IMR-90 (cell line): ENCODE data around the gene MRC2. TPM values are rescaled to one million over a fixed set of nuclear protein-coding genes. Genes with fewer than 3 reads are reported as not detected.

ENCODE experiments used
- ATAC-seq: fragments of 200-7000 bp; cut with Tn5 transposase; 2 replicates; pipeline ENCODE4 v1.9.1; 2020; ENCODE audit warnings: low read depth, mild to moderate bottlenecking, moderate library complexity
- BruUV-seq: library from RNA; stranded (reverse); fragments of 400-500 nt; replicated peaks from 2 replicates; lab custom pipeline; 2021; lab: Mats Ljungman, UMichigan
- CTCF ChIA-PET: fragments of 300-600 bp; formaldehyde crosslinking; extraction: SDS; loops from one replicate; lab custom pipeline; 2021; ENCODE audit warnings: antibody characterized with exemption; lab: Yijun Ruan, JAX
- POLR2A ChIA-PET: fragments of 300-600 bp; sonication (Branson Sonifier 250); formaldehyde crosslinking; loops from one replicate; lab custom pipeline; 2022; ENCODE audit warnings: antibody characterized with exemption; ENCODE audit not compliant: unreplicated experiment; lab: Charles Lee
- DNase-seq: peaks from one replicate; pipeline ENCODE4 v3.0.0; 2013
- H2AFZ ChIP-seq: replicated peaks from 2 replicates; pipeline ENCODE3; 2013; ENCODE audit warnings: low read length, mild to moderate bottlenecking; ENCODE audit not compliant: poor library complexity
- H2AK5ac ChIP-seq: 2 replicates; pipeline ENCODE4 v1.6.1; 2013; ENCODE audit warnings: low read depth, low read length, inconsistent platforms
- H2AK9ac ChIP-seq: replicated peaks from 2 replicates; pipeline ENCODE3; 2013; ENCODE audit warnings: mild to moderate bottlenecking, low read depth, low read length, moderate library complexity; ENCODE audit not compliant: poor library complexity
- H2BK120ac ChIP-seq: 2 replicates; pipeline ENCODE4 v1.6.1; 2013; ENCODE audit warnings: low read depth, low read length, inconsistent platforms
- H2BK15ac ChIP-seq: 3 replicates; pipeline ENCODE4 v1.6.1; 2013; ENCODE audit warnings: low read depth, low read length, inconsistent platforms
- H2BK20ac ChIP-seq: 2 replicates; pipeline ENCODE4 v1.6.1; 2013; ENCODE audit warnings: low read depth, mild to moderate bottlenecking, inconsistent platforms, low read length, moderate library complexity
- H2BK5ac ChIP-seq: 2 replicates; pipeline ENCODE4 v1.6.1; 2013; ENCODE audit warnings: mild to moderate bottlenecking, low read depth, low read length, inconsistent platforms; ENCODE audit not compliant: poor library complexity, severe bottlenecking
- H3K14ac ChIP-seq: replicated peaks from 2 replicates; pipeline ENCODE4 v1.6.1; 2013; ENCODE audit warnings: low read depth, low read length, inconsistent platforms
- H3K18ac ChIP-seq: 2 replicates; pipeline ENCODE4 v1.6.1; 2013; ENCODE audit warnings: low read depth, low read length, control low read depth
- H3K23ac ChIP-seq: 2 replicates; pipeline ENCODE4 v1.6.1; 2013; ENCODE audit warnings: low read depth, low read length, inconsistent platforms
- H3K27ac ChIP-seq: 2 replicates; pipeline ENCODE4 v1.5.1; 2013; ENCODE audit warnings: mild to moderate bottlenecking, control low read depth, low read length; ENCODE audit not compliant: insufficient read depth
- H3K27me3 ChIP-seq: 2 replicates; pipeline ENCODE4 v1.6.1; 2013; ENCODE audit warnings: low read length; ENCODE audit not compliant: control insufficient read depth, insufficient read depth
- H3K36me3 ChIP-seq: 2 replicates; pipeline ENCODE4 v1.6.1; 2013; ENCODE audit warnings: low read length, mixed read lengths; ENCODE audit not compliant: control insufficient read depth, insufficient read depth
- H3K4ac ChIP-seq: 2 replicates; pipeline ENCODE4 v1.6.1; 2013; ENCODE audit warnings: low read depth, low read length, inconsistent platforms
- H3K4me1 ChIP-seq: 2 replicates; pipeline ENCODE4 v1.6.1; 2013; ENCODE audit warnings: low read length, mixed read lengths; ENCODE audit not compliant: control insufficient read depth, insufficient read depth
- H3K4me2 ChIP-seq: 2 replicates; pipeline ENCODE4 v1.6.1; 2013; ENCODE audit warnings: low read depth, mild to moderate bottlenecking, control low read depth, low read length, moderate library complexity
- H3K4me3 ChIP-seq: 2 replicates; pipeline ENCODE4 v1.5.1; 2013; ENCODE audit warnings: low read depth, mild to moderate bottlenecking, control low read depth, low read length, moderate library complexity; ENCODE audit not compliant: insufficient read depth
- H3K56ac ChIP-seq: 2 replicates; pipeline ENCODE4 v1.6.1; 2013; ENCODE audit warnings: low read length, inconsistent platforms; ENCODE audit not compliant: insufficient read depth; ENCODE audit errors: extremely low read depth
- H3K79me1 ChIP-seq, 2 experiments: 2 replicates each; pipeline ENCODE4 v1.6.1; 2013; ENCODE audit warnings: low read length in 2 of 2, inconsistent platforms in 1 of 2, low read depth in 1 of 2
- H3K9ac ChIP-seq: 2 replicates; pipeline ENCODE4 v1.6.1; 2013; ENCODE audit warnings: low read depth, low read length, control low read depth
- H3K9me1 ChIP-seq: 2 replicates; pipeline ENCODE4 v1.6.1; 2013; ENCODE audit warnings: low read length, inconsistent platforms; ENCODE audit not compliant: insufficient read depth
- H3K9me3 ChIP-seq: 2 replicates; pipeline ENCODE4 v1.6.1; 2013; ENCODE audit warnings: low read length; ENCODE audit not compliant: control insufficient read depth, insufficient read depth
- H4K20me1 ChIP-seq: 2 replicates; pipeline ENCODE4 v1.6.1; 2013; ENCODE audit warnings: low read length, inconsistent platforms; ENCODE audit not compliant: insufficient read depth
- H4K5ac ChIP-seq: 2 replicates; pipeline ENCODE4 v1.6.1; 2013; ENCODE audit warnings: mild to moderate bottlenecking, low read depth, low read length, control low read depth
- H4K8ac ChIP-seq, 2 experiments: 2 replicates each; pipeline ENCODE4 v1.6.1; 2013; ENCODE audit warnings: low read depth in 2 of 2, low read length in 2 of 2, control low read depth in 1 of 2, inconsistent platforms in 1 of 2
- H4K91ac ChIP-seq: 2 replicates; pipeline ENCODE4 v1.6.1; 2013; ENCODE audit warnings: low read depth, low read length, inconsistent platforms; ENCODE audit not compliant: insufficient read depth
- BHLHE40 ChIP-seq: fragments of 150-350 bp; IDR thresholded peaks from 2 replicates; pipeline ENCODE4 v1.6.1; 2016; ENCODE audit warnings: mild to moderate bottlenecking, low read depth, low read length
- CHD1 ChIP-seq: IDR thresholded peaks from 2 replicates; pipeline ENCODE4 v1.6.1; 2012; ENCODE audit warnings: low read depth, low read length, improper control_type of control experiment
- CTCF ChIP-seq: conservative IDR thresholded peaks from 2 replicates; pipeline ENCODE4 v1.5.1; 2012; ENCODE audit warnings: mild to moderate bottlenecking, low read depth, low read length, improper control_type of control experiment
- FOS ChIP-seq: fragments of 150-350 bp; IDR thresholded peaks from 2 replicates; pipeline ENCODE4 v1.6.1; 2016; ENCODE audit warnings: low read depth, low read length
- MAFK ChIP-seq: IDR thresholded peaks from 2 replicates; pipeline ENCODE4 v1.6.1; 2012; ENCODE audit warnings: low read depth, low read length, improper control_type of control experiment
- MAZ ChIP-seq: IDR thresholded peaks from 2 replicates; pipeline ENCODE4 v1.6.1; 2012; ENCODE audit warnings: low read depth, mild to moderate bottlenecking, low read length, improper control_type of control experiment, moderate library complexity, borderline replicate concordance
- NFE2L2 ChIP-seq: fragments of 150-350 bp; IDR thresholded peaks from 2 replicates; pipeline ENCODE4 v1.6.1; 2016; ENCODE audit warnings: low read depth, mild to moderate bottlenecking, low read length
- POLR2A ChIP-seq: IDR thresholded peaks from 2 replicates; pipeline ENCODE4 v1.6.1; 2012; ENCODE audit warnings: mild to moderate bottlenecking, low read depth, low read length
- RAD21 ChIP-seq: IDR thresholded peaks from 2 replicates; pipeline ENCODE4 v1.6.1; 2012; ENCODE audit warnings: low read length, improper control_type of control experiment
- RCOR1 ChIP-seq: IDR thresholded peaks from 2 replicates; pipeline ENCODE4 v1.6.1; 2012; ENCODE audit warnings: mild to moderate bottlenecking, low read length, improper control_type of control experiment; ENCODE audit not compliant: insufficient replicate concordance
- RFX5 ChIP-seq: IDR thresholded peaks from 2 replicates; pipeline ENCODE4 v1.8.0; 2012; ENCODE audit warnings: low read depth, mild to moderate bottlenecking, low read length, moderate library complexity
- SMC3 ChIP-seq: fragments of 150-350 bp; IDR thresholded peaks from 2 replicates; pipeline ENCODE4 v1.6.1; 2016; ENCODE audit warnings: low read depth, mild to moderate bottlenecking, antibody characterized with exemption, low read length, moderate library complexity
- USF2 ChIP-seq: fragments of 150-350 bp; IDR thresholded peaks from 2 replicates; pipeline ENCODE4 v1.6.1; 2017; ENCODE audit warnings: mild to moderate bottlenecking, antibody characterized with exemption, low read length, low read depth
- WGBS, 2 experiments: methylation state at CpG; one replicate each; pipeline versions ENCODE4 v1.1.5 to v1.1.7; 2013; ENCODE audit warnings: missing lambda C conversion rate in 2 of 2; ENCODE audit not compliant: insufficient read length in 1 of 2; ENCODE audit errors: extremely low coverage in 2 of 2; 5-methylcytosine and 5-hydroxymethylcytosine counted together
- dilution Hi-C: fragments of 300-500 bp; cut with HindIII; formaldehyde crosslinking; loops from one replicate; pipeline ENCODE4 v1.14.3; 2018; ENCODE audit warnings: low sequenced_read_pairs; ENCODE audit not compliant: unreplicated experiment
- in situ Hi-C: fragments of 300-500 bp; cut with MboI; formaldehyde crosslinking; loops from 3 replicates; pipeline ENCODE4 v1.14.3; 2019; ENCODE audit warnings: low sequenced_read_pairs, inconsistent platforms, mixed read lengths
- intact Hi-C: fragments of 100-400 bp; cut with micrococcal nuclease; formaldehyde crosslinking; loops from 2 replicates; pipeline ENCODE4 v1.10.0; 2022
- polyA plus RNA-seq, 3 experiments: library from polyadenylated mRNA; depleted of rRNA; stranded (reverse); fragments of >200 nt; gene quantifications; 2 replicates each; pipeline ENCODE4 v1.2.3, GENCODE V29; 2012; ENCODE audit warnings: low replicate concordance in 1 of 3
- total RNA-seq: library from RNA; depleted of rRNA; stranded (reverse); fragments of >200 nt; gene quantifications from 2 replicates; pipeline ENCODE4 v1.2.3, GENCODE V29; 2012
- TF ChIP-seq, protein P1 (sequence below): fragments of 150-350 bp; IDR thresholded peaks from 2 replicates; pipeline ENCODE4 v1.6.1; 2016; ENCODE audit warnings: low read depth, mild to moderate bottlenecking, low read length, moderate library complexity, borderline replicate concordance

The MRC2 gene
- total and polyA plus RNA-seq, 2 of the 4 experiments (the other 2 are of a cell fraction) = 39.3 to 137 TPM

DNA sequence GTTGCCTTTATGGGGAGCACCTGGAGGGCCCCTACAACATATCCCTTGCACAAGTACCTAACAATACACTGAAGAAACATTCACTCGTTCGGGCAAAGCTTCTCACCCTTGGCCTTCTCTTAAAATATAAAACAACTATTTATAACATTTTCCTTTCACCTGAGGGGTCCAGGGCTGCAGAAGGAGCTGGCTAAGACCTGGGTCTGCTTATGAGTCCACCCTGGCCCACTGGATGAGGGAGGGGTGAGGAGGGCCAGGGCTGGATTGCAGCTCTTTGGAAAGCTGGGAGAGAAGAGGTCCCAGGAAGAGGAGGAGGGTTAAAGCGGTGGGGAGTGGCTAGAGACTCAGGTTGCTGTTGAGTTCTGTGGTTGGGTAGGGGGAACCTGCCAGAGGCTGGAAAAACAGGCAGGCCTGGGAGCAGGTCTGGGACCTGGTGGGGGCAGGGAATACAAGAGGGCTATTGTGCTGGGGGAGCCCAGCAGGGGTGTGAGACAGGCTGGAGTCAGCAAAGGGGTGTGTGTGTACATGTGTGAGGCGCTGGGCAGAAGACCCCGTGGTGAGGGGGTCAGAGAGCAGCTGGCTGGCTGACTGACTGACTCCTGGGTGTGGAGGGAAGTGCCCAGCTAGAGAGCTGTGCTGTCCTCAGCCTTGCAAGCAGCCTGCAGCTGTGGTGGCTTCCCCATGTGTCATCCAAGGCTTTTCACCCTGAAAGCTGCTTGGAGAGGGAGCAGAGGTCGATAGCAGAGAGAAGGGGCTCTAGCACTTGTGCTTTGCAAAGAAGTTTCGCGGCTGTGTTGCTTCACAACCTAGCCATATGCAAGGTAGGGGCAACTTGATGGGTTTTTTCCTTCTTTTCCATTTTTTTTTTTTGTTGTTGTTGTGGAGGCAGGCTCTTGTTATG is 10.2 kb upstream of the MRC2 start:
- Histone ChIP-seq H3K56ac (no peak overlapping the region), H2AK5ac (no peak overlapping the region), H4K5ac (no peak overlapping the region), H4K91ac (no peak overlapping the region), H3K4ac (0 out of 2 replicates have a peak overlapping the region, but pooled peaks have one; percentile 3), H3K27me3 (no peaks in the 10 kb centered on the region), H2AK9ac (peak overlapping the region; percentile 60), H3K23ac (peak overlapping the region; percentile 15; the same call in 1 of the 2 replicates), H3K9me1 (peaks cover 20% of the 10 kb centered on the region), H3K79me1 (peaks cover 6 to 41% of the 10 kb centered on the region in 2 experiments; a peak in 3 of 4 replicates), H3K18ac (no peak overlapping the region), H3K36me3 (peaks cover 10% of the 10 kb centered on the region), H3K4me3 (no peak overlapping the region), H3K14ac (no peak overlapping the region), H2BK5ac (no peak overlapping the region), H4K8ac (no peak overlapping the region), H2AFZ (no peak overlapping the region), H3K4me1 (peaks cover 6% of the 10 kb centered on the region), H4K20me1 (no peaks in the 10 kb centered on the region; the same call in none of the 2 replicates), H2BK120ac (no peak overlapping the region), H2BK20ac (no peak overlapping the region), H2BK15ac (no peak overlapping the region), H3K4me2 (no peak overlapping the region), H3K9ac (no peak overlapping the region), H3K27ac (no peak overlapping the region), H3K9me3 (no peaks in the 10 kb centered on the region)
- WGBS, 2 experiments = 41% methylated on average over 3 of the region's 8 CpGs; no CpG with 5 or more reads in 1 of the 2 experiments
- in situ Hi-C loops (no loop called here), dilution Hi-C loops (no loop called here), intact Hi-C loops (no loop called here)
- POLR2A ChIA-PET = interaction anchor here (0.5 kb wide), 1 partner anchor 1365 kb away, joined by 4 read pairs; no protein-coding TSS in a partner anchor
- CTCF ChIA-PET = no interaction called here
- BruUV-seq = no TSS peak
- DNase-seq (peak; percentile 56), ATAC-seq (peak; percentile 27; the same call in 1 of the 2 replicates)
- TF ChIP-seq CTCF (no peak), NFE2L2 (no peak), RFX5 (no peak), RCOR1 (no peak), CHD1 (no peak), POLR2A (no peak), FOS (no peak), BHLHE40 (no peak), MAZ (no peak), USF2 (no peak), MAFK (no peak), RAD21 (no peak), SMC3 (no peak)
- TF ChIP-seq, protein P1, sequence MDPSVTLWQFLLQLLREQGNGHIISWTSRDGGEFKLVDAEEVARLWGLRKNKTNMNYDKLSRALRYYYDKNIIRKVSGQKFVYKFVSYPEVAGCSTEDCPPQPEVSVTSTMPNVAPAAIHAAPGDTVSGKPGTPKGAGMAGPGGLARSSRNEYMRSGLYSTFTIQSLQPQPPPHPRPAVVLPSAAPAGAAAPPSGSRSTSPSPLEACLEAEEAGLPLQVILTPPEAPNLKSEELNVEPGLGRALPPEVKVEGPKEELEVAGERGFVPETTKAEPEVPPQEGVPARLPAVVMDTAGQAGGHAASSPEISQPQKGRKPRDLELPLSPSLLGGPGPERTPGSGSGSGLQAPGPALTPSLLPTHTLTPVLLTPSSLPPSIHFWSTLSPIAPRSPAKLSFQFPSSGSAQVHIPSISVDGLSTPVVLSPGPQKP = no peak
